DMS79 (cell line): ENCODE data around the gene KRTAP21-3.
"Not testable (repeated sequence)": the region's sequence is repeated elsewhere in the genome, so short reads cannot be mapped to it uniquely, and the experiment has no call there.

Experiments used
- DNase-seq: peaks from one replicate; lab custom pipeline; 2025; lab: John Stamatoyannopoulos, UW

The KRTAP21-3 gene, protein sequence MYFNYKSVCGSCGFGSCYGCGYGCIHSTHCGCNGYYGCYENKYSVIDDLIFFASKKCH

DNA sequence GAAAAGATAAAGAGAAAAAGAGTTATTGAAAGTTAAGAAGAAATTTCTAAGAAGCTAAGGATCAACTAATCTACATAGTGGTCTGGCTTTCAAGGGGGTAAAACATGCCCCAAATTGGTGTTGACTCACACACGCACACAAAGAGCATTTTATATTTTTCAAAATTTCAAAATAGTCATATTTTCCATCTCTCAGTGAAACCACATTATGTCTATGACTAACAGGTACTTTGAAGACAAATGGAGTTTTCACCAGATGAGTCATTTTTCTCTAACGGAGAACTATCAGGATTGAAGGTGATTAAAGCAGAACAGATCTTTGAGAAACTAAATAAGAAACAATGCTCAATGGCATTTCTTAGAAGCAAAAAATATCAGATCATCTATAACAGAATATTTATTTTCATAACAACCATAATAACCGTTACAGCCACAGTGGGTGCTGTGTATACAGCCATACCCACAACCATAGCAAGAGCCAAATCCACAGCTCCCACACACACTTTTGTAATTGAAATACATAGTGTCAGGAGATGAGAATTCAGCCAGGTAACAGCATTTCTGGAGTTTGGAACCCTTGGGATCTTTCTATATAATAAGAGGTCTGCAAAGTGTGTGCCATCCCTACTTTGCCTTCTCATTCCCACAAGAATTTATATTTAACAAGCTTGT, at the start of gene KRTAP21-3:
TSS of gene KRTAP21-3 (minus strand) at position 539 of the 671 bp plus-strand sequence. CDS start at position 521, 18 bp downstream.
- no peak for DNase-seq

DNA sequence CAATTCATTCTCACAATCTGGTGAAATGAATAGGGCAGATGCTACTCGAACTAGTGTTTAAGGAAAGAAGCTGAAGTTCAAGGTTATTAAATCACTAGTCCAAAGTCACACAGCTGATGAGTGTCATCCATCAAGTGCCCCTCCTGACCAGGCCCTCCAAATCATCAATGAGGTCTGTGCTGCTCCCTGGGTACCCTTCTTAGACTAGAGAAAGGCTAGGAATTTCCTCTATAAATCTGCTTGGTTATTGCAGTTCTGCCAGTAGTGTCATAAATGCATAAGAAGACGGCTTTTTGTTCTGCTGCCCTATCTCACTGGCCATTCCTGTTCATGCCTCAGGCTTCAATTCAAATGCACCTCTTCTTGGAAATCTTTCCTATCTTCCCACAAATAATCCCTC, 42.2 kb upstream of the KRTAP21-3 start:
- DNase-seq: no peak

DNA sequence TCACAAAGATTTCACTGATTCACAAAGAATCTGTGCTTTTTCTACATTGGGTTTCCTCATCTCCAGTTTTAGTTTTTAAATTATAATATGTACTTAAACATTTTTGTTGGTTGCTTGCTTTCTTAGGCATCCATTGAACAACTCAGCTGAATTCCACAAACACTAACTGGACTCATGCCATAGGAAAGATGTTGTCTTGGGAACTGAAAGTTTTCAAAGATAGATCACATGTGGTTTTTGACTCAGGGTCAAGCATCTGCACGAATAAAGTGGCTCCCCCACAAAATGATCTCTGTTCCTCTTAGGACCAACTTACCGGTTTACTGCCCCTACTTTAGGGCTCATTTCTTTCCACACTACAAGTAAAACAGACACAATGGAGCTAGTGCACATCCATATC, 39.7 kb upstream of the KRTAP21-3 start:
- DNase-seq: no peak

DNA sequence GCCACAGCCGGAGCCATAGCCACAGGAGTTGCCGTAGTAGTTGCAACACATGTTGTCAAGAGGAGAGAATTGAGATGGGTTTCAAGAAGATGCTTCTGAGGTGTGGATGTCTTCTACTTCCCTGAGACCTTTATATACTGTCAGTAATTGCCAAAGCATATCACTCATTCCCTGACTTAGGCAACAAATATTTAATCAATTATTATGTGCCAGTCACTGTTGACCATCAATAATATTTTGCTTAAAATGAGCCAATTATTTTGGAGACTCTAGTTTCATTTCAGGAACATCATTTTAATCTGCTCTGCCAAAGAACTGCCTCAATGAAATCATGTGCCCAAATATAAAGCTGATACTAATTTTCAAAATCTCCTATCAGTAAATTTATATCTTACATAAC, 36.8 kb upstream of the KRTAP21-3 start, which contains the start of gene KRTAP21-1:
TSS of gene KRTAP21-1 (minus strand) at position 101 of the 400 bp plus-strand sequence. CDS start at position 51, 50 bp downstream.
- not testable (repeated sequence) for DNase-seq

DNA sequence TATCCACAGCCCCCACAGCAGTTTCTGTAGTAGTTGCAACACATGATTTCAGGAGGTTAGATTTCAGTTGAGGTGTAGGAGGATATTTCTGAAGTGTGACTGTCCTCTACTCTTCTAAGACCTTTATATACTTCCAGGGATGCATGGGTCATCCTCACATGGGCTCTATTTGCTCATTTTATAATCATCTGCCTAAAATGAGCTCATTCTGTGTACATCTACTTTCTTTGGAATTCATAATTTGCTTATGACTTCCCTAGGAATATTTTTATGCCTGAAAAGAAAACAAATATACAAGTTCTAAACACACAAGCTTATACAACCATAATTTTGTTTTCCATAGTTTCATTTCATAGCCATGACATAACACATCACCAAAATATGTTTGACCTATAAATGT, 28.6 kb upstream of the KRTAP21-3 start, which contains the start of gene KRTAP21-2:
TSS of gene KRTAP21-2 (minus strand) at position 101 of the 400 bp plus-strand sequence. CDS start at position 44, 57 bp downstream.
- DNase-seq: no peak

DNA sequence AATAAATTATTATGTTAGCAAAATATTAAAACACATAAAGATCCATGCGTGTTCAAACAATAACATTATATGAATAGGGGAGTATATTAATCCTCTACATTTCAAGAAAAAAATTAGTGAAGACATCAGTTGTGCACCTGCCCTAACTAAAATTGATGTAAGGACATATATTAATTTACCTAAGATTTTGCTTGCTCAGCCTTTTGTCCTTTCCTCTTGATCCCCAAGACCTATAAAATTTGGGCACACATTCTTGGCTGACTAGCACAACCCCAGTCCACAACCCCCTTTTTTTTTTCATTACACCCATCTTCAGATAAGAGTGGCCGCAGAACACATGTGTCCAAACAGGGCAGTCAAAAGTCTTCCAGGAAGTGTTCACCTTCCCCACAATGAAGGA, 21.9 kb upstream of the KRTAP21-3 start:
- no peak for DNase-seq

DNA sequence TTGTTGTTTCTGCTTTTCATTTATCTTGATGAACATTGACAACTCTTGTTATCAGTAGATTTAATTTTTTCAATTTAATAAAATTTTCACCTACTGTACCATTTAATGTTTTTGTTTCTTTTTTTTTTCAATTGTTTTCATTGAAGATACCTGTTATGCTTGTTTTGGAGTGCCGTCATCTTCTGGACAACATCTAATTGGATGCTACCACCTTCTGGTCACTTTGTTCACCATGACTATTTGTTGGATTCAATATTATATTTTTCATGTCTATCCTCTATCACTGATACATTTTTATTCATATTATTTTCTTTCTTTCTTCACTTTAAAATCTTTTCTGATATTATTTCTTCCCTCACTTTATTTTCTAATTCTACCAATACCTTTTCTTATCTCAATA, 14.4 kb upstream of the KRTAP21-3 start:
- DNase-seq: no peak

DNA sequence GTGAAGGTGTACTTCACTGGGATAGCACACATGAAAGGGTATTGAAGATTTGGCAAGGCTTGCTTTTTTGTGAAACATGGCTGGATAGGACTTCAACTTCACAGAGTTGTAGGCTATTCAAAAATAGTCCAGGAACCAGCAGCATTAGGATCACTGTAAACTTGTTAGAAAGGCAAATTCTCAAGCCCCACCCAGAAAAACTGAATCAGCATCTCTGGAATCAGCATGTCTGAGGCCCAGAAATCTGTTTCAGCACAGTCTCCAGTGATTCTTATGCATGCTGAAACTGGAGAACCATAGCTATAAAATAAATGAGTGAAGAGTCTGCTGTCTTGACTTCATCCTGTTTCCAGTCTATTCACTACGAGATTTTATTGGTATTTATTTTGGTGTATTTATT, 8.1 kb upstream of the KRTAP21-3 start:
- no peak for DNase-seq

DNA sequence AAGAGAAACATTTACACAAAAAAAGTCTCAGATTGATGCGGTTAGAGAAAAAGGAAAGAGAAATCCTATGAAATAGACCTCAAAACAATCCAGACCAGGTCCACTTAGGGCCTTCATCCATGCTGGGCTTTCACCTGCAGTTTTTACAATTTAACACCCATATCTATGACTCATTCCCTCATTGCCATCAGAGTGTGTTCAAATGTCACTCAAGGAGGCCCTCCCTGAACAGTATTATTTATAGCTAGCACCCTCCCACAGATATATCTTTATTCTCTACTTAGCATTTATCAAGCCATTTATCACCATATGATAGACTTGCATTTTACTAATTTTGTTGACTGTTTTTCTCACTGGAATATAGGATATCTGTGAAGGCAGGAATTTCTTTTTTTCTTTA, 824 bp upstream of the KRTAP21-3 start:
- DNase-seq: no peak

DNA sequence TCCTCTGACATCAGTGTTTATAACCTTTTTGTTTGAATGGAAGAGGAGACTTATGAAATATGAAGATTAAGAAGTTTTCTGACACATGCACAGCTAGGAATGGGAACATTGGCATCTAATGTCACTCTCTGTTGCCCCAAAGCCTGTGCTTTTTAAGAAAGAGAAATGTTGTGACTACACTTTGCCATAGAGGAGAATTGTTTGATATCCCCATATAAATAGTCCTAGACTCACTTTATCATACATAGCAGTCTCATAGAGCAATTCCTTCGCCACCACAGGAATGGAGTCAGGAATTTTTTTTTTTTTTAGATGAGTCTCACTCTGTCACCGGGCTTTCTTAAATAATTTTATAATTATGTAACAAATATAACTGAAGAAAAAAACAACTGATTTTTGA, 1.5 kb downstream of the KRTAP21-3 start:
- no peak for DNase-seq

DNA sequence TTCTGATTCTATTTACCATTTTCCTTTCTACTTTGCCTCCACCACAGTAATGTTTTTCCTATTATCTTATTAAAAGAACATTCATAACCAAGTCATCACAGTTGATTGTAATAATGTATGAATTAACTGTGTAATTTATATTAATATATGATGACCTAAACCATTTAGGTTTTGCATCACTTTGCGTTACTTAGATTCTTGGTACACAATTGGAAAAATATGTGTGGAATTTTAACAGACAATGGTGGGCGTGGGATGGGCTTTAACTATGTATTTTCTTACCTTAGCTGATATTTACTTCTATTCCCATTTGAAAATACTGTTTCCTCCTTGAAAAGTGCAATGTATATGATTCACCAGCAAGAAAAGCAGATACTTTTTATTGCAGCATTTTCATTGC, 3.6 kb downstream of the KRTAP21-3 start:
- DNase-seq: no peak

DNA sequence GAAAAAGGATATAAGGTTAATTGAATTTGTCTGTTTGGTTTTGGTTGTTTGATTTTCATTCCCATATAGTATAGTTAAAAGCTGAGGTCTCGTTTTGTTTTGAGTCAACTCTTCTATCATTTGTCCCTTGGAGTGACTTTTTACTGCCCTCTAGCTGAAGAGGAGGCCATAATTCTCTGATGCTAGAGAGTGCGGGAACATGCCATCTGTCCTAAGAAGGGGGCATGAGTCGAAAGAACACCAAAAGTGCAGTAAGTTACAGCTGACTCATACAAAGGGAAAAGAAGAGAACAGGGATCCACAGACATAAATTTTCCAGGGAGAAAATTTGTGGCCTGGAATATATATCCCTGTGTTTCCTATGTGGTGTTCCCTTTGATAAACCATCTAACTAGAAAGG, 4.1 kb downstream of the KRTAP21-3 start:
- no peak for DNase-seq

DNA sequence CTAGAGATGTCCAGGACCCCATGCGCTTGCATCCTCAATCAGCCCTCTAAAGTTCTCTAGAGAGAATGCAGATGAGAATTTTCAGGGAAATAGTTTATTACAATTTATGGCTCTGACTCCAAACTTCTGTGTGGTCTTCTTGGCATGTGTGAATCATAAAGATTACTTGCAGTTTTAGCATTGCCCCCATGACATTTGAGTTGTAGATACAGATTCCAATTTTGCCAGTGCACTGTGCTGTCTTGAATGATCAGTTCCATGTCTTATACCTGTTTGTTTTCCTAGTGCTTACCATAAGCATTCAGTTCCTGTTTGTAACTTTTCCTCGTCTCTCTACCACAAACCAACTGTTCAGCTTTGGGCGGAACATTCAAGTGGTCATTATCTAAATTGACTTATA, 4.8 kb downstream of the KRTAP21-3 start:
- DNase-seq: no peak

DNA sequence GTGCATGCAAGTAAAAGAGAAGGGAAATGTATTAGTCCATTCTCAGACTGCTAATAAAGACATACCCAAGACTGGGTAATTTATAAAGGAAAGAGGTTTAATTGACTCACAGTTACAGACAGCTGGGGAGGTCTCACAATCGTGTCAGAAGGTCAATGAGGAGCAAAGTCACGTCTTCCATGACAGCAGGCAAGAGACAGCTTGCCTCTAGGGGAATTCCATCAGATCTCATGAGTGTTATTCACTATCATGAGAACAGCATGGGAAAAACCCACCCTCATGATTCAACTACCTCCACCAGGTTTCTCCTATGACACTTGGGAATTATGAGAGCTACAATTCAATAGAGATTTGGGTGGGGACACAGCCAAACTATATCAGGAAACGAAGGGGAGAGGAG, 8.1 kb downstream of the KRTAP21-3 start:
- DNase-seq: no peak

DNA sequence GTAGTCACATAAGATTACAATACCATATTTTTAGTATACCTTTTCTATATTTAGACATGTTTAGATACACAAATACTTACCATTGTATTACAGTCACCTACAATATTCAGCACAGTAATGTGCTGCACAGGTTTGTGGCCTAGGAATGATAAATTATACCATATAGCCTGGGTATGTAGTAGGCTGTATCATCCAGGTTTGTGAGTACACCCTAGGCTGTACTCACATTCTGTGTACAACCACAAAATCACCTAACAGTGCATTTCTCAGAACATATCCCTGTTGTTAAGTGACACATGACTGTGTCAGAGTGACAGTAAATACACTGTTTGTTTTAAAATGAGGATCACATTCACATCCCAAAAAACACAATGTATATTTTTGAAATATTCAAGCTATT, 11.2 kb downstream of the KRTAP21-3 start:
- DNase-seq: no peak

DNA sequence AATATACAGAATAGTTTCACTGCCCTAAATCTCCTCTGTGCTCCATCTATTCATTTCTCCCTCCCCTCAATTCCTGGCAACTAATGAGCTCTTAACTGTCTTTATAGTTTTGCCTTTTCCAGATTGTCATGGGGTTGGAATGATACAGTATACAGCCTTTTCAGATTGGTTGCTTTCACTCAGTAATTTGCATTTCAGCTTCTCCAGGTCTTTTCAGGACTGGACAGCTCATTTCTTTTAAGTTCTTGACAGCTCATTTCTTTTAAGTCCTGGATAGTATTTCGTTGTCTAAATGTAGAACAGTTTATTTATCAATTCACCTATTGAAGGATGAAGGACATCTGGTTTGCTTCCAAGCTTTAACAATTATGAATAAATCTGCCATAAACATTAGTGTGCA, 22.6 kb downstream of the KRTAP21-3 start:
- DNase-seq: no peak

DNA sequence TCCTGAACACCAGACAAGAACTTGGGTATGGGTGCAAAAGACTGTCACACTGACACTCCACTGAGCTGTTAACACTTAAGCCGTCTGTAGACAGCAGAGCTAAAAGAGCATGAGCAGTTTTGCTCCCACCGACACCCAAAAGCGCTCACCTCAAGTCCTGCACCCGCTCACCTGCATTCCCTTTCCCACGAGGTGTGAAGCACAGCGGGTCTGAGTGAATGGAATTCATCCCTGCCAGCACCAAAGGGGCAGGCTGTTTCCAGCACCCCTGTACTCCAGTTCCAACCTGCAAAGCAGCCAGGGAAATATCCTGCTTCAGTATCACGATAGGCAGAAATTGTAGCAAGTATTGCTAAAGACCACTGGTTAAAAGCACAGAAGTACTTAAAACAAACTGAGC, 28.8 kb downstream of the KRTAP21-3 start:
- no peak for DNase-seq

DNA sequence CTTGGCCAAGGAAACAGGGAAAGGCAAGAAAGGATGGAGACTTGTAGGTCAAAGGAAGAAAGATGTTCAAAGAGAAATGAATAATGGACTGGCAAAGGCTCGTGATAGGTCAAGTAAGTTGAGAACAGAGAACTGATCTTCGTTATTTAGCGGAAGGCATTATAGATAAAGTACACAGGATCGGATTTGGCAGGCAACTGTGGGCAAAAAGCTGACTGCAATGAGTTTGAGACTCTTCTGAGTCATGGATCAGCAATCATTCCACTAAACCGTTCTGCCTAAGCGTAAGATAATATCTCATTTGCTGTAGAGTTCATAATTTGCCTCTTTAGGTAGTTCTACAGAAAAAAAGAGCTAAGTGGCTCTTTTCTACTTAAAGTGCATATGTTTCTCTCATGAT, 34.1 kb downstream of the KRTAP21-3 start:
- no peak for DNase-seq

DNA sequence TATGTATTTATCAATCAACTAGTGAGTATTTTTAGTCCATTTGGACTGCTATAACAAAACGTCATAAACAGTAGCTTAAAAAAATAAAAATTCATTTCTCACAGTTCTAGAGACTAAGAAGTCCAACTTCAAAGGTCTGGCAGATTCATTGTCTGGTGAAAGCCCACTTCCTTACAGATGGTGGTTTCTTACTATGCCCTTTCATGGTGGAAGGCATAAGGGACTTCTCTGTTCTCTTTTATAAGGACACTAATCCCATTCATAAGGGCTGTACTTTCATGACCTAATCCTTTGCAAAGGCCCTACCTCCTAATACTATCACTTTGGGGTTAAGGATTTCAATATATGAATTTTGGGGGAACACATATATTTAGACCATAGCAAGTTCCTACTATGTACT, 38.0 kb downstream of the KRTAP21-3 start:
- no peak for DNase-seq

DNA sequence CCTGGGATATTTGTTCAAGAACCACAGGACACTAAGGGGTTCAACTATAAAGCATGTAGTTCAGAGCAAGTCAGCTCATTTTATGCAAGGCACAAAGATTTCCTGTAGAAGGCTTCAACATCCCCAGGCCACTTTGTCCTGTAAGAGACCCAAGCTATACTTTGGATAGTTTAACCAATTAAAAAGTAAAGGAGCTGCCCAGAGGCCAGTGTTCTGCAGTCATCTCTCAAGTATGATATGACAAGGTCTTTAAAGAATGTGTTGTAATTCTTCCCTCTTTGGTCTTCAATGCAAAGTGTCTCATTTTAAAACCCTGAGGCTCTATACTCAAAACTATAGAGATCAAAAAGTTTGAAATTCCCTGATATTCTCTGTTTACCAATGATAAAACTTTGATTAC, 41.8 kb downstream of the KRTAP21-3 start:
- no peak for DNase-seq

DNA sequence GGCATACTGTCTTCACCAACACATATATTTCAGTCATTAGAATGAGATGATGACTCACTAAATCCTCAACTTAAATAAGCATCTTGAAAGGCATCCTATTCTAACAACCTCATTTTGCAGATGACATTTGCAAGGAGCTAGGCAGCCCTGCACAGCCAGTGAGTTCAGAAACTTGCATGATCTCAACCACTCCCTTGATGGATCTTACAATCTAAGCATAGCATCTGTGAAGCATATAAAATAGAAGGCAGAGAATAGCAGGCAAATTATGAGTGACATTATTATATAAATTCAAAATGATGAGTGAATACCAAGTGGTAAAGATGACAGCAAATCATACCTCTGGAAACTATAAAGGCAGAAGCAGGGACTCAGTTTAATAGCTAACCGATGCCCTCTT, 44.3 kb downstream of the KRTAP21-3 start:
- DNase-seq: no peak

DNA sequence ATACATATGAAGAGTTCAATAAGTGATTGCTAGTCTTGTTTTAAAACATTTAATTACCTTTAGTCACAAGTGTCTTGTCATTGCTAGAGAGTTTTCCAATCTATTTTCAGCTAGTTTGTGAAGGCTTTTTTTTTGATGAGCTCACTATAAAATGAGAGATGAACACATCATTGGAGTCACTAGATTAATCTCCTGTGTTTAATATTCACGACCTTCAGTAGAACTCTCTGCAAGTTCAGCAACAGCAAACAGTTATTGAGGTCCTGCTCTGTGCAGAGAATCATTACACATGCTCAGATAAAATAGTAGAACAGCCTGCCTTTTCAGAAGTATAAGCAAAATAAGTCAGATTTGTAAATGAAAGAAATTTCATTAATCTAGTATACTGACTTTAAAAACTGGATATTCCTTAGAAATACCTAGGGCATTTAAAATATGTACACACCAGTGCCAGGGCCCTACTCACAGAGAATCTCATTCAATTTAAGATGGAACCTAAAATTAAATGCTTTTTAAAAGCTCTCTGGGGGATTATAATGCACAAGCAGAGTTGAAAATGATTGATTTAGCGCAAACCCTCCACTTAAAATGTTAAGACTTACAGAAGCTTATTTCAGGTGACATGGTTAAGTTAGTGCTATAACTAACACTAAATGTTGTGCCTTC, 45.5 kb downstream of the KRTAP21-3 start:
- no peak for DNase-seq

DNA sequence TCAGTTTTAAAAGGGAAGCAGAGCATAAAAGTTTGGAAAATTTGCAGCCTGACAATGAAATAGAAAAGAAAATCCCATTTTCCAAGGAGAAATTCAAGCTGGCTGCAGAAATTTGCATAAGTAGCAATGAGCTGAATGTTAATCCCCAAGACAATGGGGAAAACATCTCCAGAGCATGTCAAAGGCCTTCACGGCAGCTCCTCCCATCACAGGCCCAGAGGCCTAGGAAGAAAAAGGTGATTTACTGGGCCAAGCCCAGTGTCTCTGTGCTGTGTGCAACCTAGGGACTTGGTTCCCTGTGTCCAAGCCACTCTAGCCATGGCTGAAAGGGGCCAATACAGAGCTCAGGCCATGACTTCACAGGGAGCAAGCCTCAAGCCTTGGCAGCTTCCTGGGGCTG, 49.8 kb downstream of the KRTAP21-3 start:
- no peak for DNase-seq
